ENCODE results near the gene ZNF831.

DNA sequence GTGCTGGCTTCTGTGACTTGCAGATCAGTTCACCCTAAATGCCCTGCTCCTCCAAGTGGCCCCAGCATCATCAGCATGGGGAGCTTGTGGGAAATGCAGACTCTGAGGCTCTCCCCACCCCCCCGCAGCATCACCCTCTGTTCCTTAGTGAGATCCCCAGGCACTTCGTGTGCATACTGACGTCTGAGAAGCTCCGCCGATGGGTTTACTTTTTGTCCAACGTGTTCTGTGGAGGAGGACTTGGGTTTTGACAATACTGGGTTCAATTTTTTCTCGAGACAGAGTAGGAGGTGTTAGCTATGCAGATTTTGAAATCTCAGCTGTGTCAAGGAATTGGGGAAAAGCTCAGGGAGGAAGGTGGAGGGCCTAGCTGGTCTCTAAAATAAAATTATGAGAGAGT is 38.3 kb upstream of the ZNF831 start:
- TF ChIP-seq, protein P1, sequence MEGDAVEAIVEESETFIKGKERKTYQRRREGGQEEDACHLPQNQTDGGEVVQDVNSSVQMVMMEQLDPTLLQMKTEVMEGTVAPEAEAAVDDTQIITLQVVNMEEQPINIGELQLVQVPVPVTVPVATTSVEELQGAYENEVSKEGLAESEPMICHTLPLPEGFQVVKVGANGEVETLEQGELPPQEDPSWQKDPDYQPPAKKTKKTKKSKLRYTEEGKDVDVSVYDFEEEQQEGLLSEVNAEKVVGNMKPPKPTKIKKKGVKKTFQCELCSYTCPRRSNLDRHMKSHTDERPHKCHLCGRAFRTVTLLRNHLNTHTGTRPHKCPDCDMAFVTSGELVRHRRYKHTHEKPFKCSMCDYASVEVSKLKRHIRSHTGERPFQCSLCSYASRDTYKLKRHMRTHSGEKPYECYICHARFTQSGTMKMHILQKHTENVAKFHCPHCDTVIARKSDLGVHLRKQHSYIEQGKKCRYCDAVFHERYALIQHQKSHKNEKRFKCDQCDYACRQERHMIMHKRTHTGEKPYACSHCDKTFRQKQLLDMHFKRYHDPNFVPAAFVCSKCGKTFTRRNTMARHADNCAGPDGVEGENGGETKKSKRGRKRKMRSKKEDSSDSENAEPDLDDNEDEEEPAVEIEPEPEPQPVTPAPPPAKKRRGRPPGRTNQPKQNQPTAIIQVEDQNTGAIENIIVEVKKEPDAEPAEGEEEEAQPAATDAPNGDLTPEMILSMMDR (IDR thresholded peaks at IDR 0.05): no peak
- no peak for TF ChIP-seq POLR2A (IDR thresholded peaks at IDR 0.05)

Data from heart left ventricle (tissue), 13 donors.